ENCODE measurements around the gene CARMIL1.

Gene CARMIL1

GRCh38 chr6:25483943-25484342, 204.8 kb downstream of the CARMIL1 start:
- no peak for DNase-seq (ENCODE audit: low read depth, low spot score)
- H3K4me3 ChIP-seq (ENCODE audit: low read depth, low read length), result no peak overlapping the region
- ChIA-PET CTCF (interaction anchor here (0.7 to 2.0 kb wide), 2 partner anchors 206 to 218 kb away, joined by 4 to 8 read pairs; no protein-coding TSS in a partner anchor), POLR2A (no interaction called here)
- no peak for TF ChIP-seq CTCF (IDR thresholded peaks at IDR 0.05; ENCODE audit: insufficient read depth, low read length, missing control alignments)

GRCh38 chr6:25484900-25485299, 205.7 kb downstream of the CARMIL1 start:
- POLR2A ChIA-PET, result no interaction called here
- no peak for DNase-seq (ENCODE audit: low read depth, low spot score)
- TF ChIP-seq CTCF (IDR thresholded peaks at IDR 0.05; ENCODE audit: insufficient read depth, low read length, missing control alignments), result no peak
- CTCF ChIA-PET, result interaction anchor here (1.2 to 2.0 kb wide), 4 partner anchors 9 to 221 kb away, joined by 3 to 8 read pairs (median 4); partner anchors contain the start of gene CARMIL1
- H3K4me3 ChIP-seq (ENCODE audit: low read depth, low read length), result no peak overlapping the region

GRCh38 chr6:25485821-25486534, 206.8 kb downstream of the CARMIL1 start:
- CTCF ChIA-PET, result interaction anchor here (1.1 to 2.2 kb wide), 6 partner anchors 8 to 263 kb away, joined by 3 to 6 read pairs (median 4); partner anchors contain the start of gene CARMIL1
- TF ChIP-seq CTCF (IDR thresholded peaks at IDR 0.05; ENCODE audit: insufficient read depth, low read length, missing control alignments), result no peak
- DNase-seq (ENCODE audit: low read depth, low spot score), result no peak
- POLR2A ChIA-PET, result no interaction called here
- no peak overlapping the region for H3K4me3 ChIP-seq (ENCODE audit: low read depth, low read length)

- no peak for DNase-seq (ENCODE audit: low read depth, low spot score)
- TF ChIP-seq CTCF (IDR thresholded peaks at IDR 0.05; ENCODE audit: insufficient read depth, low read length, missing control alignments), result no peak
- POLR2A ChIA-PET, result no interaction called here
- H3K4me3 ChIP-seq (ENCODE audit: low read depth, low read length), result no peak overlapping the region
- CTCF ChIA-PET, result interaction anchor here (1.0 to 2.7 kb wide), 6 partner anchors 11 to 263 kb away, joined by 3 to 32 read pairs (median 6); partner anchors contain the start of gene CARMIL1
Observed at GRCh38 chr6:25486550-25486949, 207.4 kb downstream of the CARMIL1 start.

- CTCF ChIA-PET, result interaction anchor here (1.0 to 2.7 kb wide), 11 partner anchors 9 to 264 kb away, joined by 3 to 32 read pairs (median 6); partner anchors contain the start of gene CARMIL1
- POLR2A ChIA-PET, result no interaction called here
- no peak for TF ChIP-seq CTCF (IDR thresholded peaks at IDR 0.05; ENCODE audit: insufficient read depth, low read length, missing control alignments)
Observed at GRCh38 chr6:25487012-25487411, 207.8 kb downstream of the CARMIL1 start.

GRCh38 chr6:25488156-25488555, 209.0 kb downstream of the CARMIL1 start:
- DNase-seq (ENCODE audit: low read depth, low spot score), result no peak
- no peak overlapping the region for H3K4me3 ChIP-seq (ENCODE audit: low read depth, low read length)
- no peak for TF ChIP-seq CTCF (IDR thresholded peaks at IDR 0.05; ENCODE audit: insufficient read depth, low read length, missing control alignments)
- POLR2A ChIA-PET, result no interaction called here
- CTCF ChIA-PET, result interaction anchor here (0.9 to 5.3 kb wide), 10 partner anchors 8 to 265 kb away, joined by 3 to 119 read pairs (median 6); partner anchors contain the start of gene CARMIL1

More at GRCh38 chr6:25487012-25487411, 207.8 kb downstream of the CARMIL1 start:
- H3K4me3 ChIP-seq (ENCODE audit: low read depth, low read length), result no peak overlapping the region
- DNase-seq (ENCODE audit: low read depth, low spot score), result no peak

Measured in AG04449 (cell line).